VCaP (cell line): Measurements from ENCODE around the gene FXYD5.

Experiments used
- H3K27ac ChIP-seq: fragments of 450-650 bp; 2 replicates; pipeline ENCODE4 v1.5.1; 2017
- TF ChIP-seq, protein P1 (sequence below): fragments of 450-650 bp; conservative IDR thresholded peaks from 2 replicates; pipeline ENCODE4 v1.5.1; 2017; ENCODE audit warnings: mild to moderate bottlenecking, moderate library complexity

The FXYD5 gene, protein sequence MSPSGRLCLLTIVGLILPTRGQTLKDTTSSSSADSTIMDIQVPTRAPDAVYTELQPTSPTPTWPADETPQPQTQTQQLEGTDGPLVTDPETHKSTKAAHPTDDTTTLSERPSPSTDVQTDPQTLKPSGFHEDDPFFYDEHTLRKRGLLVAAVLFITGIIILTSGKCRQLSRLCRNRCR

DNA sequence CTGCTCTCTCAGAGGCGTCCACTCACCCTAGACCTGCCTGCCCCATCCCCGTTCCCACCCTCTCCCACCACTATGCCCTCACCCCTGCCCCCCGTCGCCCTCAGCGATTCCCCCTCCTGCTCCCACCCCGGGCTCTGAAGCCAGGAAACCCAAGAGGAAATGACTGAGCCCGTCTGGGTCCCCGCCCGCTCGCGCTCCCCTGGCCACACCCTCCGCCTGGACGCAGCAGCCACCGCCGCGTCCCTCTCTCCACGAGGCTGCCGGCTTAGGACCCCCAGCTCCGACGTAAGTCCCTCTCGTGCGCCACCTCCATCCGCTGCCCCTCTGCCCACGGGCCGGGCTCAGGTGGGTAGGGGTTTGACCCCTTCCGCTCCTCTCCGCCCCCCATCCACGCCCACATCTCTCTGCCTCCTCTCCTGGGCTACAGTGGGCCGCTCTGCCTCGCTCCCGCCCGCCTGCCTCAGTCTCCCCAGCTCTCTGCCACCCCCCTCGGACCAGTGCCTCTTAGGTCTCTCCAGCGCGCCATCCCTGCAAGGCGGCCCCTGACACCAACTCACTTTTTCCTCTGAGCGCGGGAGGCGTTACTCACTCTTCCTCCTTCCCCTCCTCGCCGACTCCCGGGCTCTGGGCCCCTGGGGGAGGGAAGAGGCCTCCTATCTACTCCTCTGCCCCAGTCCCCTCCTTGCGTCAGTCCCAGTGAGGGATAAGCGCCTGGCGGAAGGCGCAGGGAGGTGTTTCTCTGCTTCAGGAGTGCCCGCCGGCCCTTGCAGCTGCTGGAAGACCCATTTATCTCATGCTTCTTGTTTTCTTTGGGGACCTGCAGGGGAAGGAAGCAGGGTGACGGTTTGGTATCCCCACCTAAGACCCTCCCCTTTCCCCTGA lies at the start of gene FXYD5:
Gene FXYD5, plus strand, starts transcription at position 211 of the 882 bp plus-strand sequence. CDS start 816 bp downstream, outside the sequence.
- TF ChIP-seq, protein P1, sequence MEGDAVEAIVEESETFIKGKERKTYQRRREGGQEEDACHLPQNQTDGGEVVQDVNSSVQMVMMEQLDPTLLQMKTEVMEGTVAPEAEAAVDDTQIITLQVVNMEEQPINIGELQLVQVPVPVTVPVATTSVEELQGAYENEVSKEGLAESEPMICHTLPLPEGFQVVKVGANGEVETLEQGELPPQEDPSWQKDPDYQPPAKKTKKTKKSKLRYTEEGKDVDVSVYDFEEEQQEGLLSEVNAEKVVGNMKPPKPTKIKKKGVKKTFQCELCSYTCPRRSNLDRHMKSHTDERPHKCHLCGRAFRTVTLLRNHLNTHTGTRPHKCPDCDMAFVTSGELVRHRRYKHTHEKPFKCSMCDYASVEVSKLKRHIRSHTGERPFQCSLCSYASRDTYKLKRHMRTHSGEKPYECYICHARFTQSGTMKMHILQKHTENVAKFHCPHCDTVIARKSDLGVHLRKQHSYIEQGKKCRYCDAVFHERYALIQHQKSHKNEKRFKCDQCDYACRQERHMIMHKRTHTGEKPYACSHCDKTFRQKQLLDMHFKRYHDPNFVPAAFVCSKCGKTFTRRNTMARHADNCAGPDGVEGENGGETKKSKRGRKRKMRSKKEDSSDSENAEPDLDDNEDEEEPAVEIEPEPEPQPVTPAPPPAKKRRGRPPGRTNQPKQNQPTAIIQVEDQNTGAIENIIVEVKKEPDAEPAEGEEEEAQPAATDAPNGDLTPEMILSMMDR: no peak
- peak within 1 kb of the TSS; percentile 35; the same call in 1 of the 2 replicates for H3K27ac ChIP-seq

DNA sequence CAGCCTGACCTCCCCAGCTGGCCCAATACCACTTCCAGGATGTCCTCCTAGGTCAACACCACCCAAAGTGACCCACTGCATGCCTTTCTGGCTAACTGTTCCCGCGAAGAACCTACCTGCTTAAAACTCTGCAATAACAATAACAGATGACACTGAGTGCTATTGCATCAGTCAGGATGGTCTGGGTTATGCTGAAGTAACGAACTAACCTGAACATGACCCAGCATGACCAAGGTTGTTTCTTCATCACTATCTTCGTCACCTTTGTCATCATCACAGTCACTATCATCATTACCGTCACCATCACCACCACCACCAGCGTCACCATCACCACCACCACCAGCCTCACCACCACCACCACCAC lies 49.5 kb upstream of the FXYD5 start:
- TF ChIP-seq, protein P1: no peak
- no peak overlapping the region for H3K27ac ChIP-seq

DNA sequence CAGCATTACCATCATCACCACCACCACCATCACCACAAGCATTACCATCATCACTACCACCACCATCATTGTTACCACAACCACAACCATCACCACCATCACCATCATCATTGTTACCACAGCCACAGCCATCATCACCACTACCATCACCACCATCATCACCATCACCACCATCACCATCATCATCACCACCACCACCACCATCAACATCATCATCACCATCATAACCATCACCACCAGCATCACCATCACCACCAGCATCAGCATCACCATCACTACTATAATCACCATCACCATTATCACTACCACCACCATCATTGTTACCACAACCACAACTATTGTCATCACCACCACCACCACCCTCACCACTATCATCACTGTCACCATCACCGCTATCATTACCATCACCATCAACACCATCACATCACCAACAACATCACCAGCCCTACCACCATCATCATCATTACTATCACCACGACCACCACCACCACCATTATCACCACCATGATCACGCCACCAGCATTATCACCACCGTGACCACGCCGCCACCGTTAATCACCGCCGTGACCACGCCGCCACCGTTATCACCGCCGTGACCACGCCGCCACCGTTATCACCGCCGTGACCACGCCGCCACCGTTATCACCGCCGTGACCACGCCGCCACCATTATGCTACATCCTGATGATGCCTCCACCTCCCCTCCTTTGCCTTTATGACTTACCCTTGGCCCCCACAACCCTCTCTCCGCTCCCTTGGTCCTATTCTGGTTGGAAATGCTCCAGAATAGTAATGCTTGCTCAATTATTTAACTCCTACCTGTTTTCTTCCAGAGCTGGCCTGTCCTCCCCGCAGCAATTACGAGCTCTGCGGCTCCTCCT lies 48.9 kb upstream of the FXYD5 start:
- no peak overlapping the region for H3K27ac ChIP-seq
- TF ChIP-seq, protein P1: no peak

DNA sequence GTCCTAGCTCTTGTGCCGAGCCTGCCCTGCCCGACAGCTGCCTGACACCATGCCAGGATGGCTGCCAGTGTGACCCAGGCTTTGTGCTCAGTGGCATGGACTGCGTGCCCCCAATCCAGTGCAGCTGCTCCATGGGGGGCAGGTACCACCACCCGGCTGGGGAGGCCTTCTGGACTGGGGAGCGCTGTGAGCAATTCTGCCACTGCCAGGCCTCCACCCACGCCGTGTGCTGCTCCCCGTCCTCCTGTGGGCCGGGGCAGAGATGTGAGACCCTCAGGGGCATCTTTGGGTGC lies 48.3 kb upstream of the FXYD5 start:
- TF ChIP-seq, protein P1: no peak
- no peak overlapping the region for H3K27ac ChIP-seq

DNA sequence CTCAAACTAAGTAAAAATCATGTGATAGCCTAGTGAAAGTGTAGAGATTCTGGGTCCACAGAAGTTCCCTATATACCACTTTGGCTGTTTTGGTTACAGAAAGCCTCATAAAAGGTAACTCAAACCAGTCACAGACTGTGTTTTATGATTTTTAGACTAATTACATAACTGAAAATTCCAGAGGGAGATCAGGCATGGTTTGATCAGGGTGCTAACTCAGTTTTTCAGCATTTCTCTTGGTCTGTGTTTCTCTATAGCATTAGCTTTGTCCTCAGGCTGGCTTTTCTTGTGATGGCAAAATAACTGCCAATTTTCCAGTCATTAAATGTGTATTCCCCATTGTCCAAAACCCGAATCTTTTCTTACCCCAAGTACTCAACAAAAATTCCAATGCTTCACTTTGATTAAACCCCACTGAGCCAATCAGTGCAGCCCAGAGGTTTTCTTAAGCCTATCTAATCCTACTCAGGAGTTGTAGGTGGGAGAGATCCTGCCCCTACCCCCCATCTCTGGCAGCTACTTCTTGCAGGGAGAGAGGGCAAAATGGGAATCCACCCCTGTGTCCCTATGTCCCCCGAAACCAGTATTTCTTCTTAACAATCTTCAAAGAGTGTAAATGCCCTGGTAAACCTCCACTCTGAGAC lies 47.5 kb upstream of the FXYD5 start:
- TF ChIP-seq, protein P1: no peak
- H3K27ac ChIP-seq: no peak overlapping the region

DNA sequence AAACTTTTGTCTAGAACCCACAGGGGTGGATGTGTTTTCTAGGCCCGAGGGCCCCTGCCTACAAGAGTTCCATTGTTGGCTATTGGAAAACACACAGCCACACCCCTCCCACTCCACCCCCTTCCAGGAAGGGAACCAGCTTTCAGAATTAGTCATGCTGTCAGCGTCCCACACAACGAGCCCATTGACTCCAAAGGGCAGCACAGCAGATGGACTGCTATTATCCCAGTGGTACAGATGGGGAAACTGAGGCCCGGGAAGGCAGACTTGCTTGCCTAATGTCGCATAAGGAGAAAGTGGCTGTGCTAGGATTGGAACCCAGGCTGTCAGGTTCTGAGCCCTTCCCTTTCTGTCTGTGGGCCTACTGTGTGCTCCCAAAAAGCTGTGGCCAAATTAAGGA lies 47.0 kb upstream of the FXYD5 start:
- H3K27ac ChIP-seq: no peak overlapping the region

More for the DNA sequence above, 47.0 kb upstream of the FXYD5 start:
- TF ChIP-seq, protein P1: no peak
